C4-2B (cell line): ENCODE data around the gene MMP13.

ENCODE experiments used
- ZFX ChIP-seq: fragments of 450-650 bp; IDR thresholded peaks from 2 replicates; pipeline ENCODE4 v1.6.1; 2017
- TF ChIP-seq, protein P1 (sequence below): fragments of 450-650 bp; conservative IDR thresholded peaks from 2 replicates; pipeline ENCODE4 v1.5.1; 2017; ENCODE audit warnings: mild to moderate bottlenecking

DNA sequence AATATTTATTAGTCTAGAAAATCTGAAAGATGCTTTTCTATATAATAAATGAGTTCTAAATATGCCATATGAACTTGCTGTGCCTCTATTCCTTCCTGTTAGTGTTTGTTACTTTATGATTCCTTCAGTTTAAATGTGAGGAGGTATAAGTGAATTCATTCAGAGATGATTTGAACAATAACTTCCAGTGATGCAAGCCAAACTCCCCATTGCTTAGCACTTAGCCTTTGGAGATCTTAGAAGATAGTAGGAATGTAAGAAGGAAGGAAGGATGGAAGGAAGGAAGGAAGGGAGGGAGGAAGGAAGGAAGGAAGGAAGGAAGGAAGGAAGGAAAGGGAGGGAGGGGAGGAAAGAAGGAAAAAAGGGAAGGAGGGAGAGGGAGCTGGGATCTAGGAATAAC, 25.1 kb downstream of the MMP13 start:
- TF ChIP-seq, protein P1, sequence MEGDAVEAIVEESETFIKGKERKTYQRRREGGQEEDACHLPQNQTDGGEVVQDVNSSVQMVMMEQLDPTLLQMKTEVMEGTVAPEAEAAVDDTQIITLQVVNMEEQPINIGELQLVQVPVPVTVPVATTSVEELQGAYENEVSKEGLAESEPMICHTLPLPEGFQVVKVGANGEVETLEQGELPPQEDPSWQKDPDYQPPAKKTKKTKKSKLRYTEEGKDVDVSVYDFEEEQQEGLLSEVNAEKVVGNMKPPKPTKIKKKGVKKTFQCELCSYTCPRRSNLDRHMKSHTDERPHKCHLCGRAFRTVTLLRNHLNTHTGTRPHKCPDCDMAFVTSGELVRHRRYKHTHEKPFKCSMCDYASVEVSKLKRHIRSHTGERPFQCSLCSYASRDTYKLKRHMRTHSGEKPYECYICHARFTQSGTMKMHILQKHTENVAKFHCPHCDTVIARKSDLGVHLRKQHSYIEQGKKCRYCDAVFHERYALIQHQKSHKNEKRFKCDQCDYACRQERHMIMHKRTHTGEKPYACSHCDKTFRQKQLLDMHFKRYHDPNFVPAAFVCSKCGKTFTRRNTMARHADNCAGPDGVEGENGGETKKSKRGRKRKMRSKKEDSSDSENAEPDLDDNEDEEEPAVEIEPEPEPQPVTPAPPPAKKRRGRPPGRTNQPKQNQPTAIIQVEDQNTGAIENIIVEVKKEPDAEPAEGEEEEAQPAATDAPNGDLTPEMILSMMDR: no peak
- TF ChIP-seq ZFX: no peak
